HFFc6 (cell line): ENCODE data around the gene CPED1. TPM values are rescaled to one million over a fixed set of nuclear protein-coding genes. Genes with fewer than 3 reads are reported as not detected.

ENCODE experiments used
- DNase-seq: peaks from one replicate; pipeline ENCODE4 v3.0.0-alpha.2; 2018
- H3K27ac Mint-ChIP-seq: 2 replicates; pipeline ENCODE4 v1.8.0; 2020; ENCODE audit warnings: mild to moderate bottlenecking, mixed read lengths
- H3K27me3 Mint-ChIP-seq: 2 replicates; pipeline ENCODE4 v1.8.0; 2021; ENCODE audit warnings: mild to moderate bottlenecking, moderate library complexity, mixed read lengths; ENCODE audit not compliant: insufficient read depth
- H3K36me3 Mint-ChIP-seq: 2 replicates; pipeline ENCODE4 v1.8.0; 2021; ENCODE audit warnings: low read depth, mixed read lengths
- H3K4me1 Mint-ChIP-seq: 2 replicates; pipeline ENCODE4 v1.8.0; 2020; ENCODE audit warnings: low read depth, mixed read lengths
- H3K4me3 Mint-ChIP-seq: 2 replicates; pipeline ENCODE4 v1.8.0; 2020; ENCODE audit warnings: mild to moderate bottlenecking, moderate library complexity, mixed read lengths
- H3K9me3 Mint-ChIP-seq: 2 replicates; pipeline ENCODE4 v1.8.0; 2020; ENCODE audit warnings: mild to moderate bottlenecking, mixed read lengths
- CTCF ChIP-seq: fragments of 200-600 bp; sonication (generic); IDR thresholded peaks from 2 replicates; pipeline ENCODE4 v1.5.0; 2021; ENCODE audit warnings: antibody characterized with exemption, mild to moderate bottlenecking
- total RNA-seq, 6 experiments: library from RNA; stranded (reverse); fragmentation: NEBNext Ultra II Directional; extraction: Animal tissue kit (Norgen Biotek cat#: 25700); gene quantifications; 2 replicates in 1 of 6; 3 replicates in 5 of 6; pipeline ENCODE4 v1.2.3, GENCODE V29; 2021

The CPED1 gene
- total RNA-seq, 6 experiments from 2014 or later: 85.0 to 112 (median 95.9) TPM

DNA sequence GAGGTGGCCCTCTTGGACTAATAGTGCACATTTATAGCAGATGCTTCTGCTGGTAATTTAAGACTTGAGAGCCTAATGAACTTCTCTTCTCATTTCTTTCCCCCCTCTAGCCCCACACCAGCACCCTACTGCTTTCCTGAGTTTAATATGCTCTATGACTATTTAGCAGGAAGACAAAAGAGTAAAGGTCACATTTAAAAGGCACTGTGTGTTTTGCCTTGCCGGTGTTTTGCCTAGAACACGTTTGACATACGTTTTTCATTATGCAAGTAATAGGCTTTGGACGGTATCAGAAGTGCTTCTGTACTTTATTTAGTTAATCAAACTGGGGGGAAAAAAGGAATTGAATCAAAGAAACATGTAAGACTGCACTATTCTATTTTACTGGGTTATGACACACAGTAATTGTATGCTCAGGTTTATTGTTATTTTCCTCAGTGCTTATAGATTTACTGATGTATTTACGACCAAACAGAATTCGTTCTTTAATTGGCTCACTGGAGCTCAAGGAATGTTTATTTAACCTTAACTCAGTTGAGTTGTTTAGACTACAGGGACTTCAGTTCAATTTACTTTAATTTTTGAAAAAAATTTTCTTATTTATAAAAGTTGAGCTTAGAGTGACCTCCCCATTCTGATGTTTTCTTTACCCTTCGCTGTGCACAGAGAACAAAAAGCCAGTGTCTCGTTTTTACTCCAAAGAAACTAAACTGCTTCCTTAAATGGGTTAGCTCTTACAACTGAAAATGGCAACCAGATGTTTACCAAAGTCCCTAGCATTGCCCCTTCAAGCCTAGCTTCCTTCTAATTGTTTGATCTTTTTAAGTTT is 35.4 kb downstream of the CPED1 start:
- Mint-ChIP-seq H3K9me3 (no peaks in the 10 kb centered on the region), H3K4me3 (peak overlapping the region; percentile 72), H3K27me3 (no peaks in the 10 kb centered on the region), H3K36me3 (peaks cover 33% of the 10 kb centered on the region), H3K4me1 (peaks cover 96% of the 10 kb centered on the region), H3K27ac (peak overlapping the region; percentile 89)
- DNase-seq: no peak
- TF ChIP-seq CTCF: no peak

- no peaks in the 10 kb centered on the region for H3K9me3 Mint-ChIP-seq
- H3K27ac Mint-ChIP-seq: peak overlapping the region; percentile 89
- peaks cover 89% of the 10 kb centered on the region for H3K4me1 Mint-ChIP-seq
- no peaks in the 10 kb centered on the region for H3K27me3 Mint-ChIP-seq
- no peak for TF ChIP-seq CTCF
- peak overlapping the region; percentile 72 for H3K4me3 Mint-ChIP-seq
- H3K36me3 Mint-ChIP-seq: peaks cover 28% of the 10 kb centered on the region
- no peak for DNase-seq
Measured at GRCh38 chr7:121024611-121025010, 36.1 kb downstream of the CPED1 start.

DNA sequence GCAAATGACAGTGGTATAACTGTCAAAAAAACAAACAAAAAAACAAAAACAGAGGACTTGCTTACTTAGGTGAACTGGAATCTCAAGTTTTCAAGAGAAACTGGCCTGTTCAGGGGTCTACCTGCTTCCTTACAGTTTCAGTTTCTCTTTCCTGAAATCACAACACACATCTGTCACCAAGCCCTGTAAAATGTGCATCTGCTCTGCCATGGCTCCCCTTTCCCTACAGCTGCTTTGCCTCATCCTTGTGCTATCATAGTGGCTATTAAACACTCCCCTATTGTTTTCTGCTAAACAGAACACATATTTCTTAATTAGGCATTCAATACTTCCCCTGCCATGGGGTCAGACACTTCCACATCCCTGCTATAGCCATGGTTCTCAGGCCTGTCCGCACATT is 37.6 kb downstream of the CPED1 start:
- Mint-ChIP-seq H3K4me1 (peaks cover 73% of the 10 kb centered on the region), H3K4me3 (no peak overlapping the region), H3K27ac (no peak overlapping the region; the same call in 1 of the 2 replicates), H3K27me3 (no peaks in the 10 kb centered on the region), H3K36me3 (peaks cover 28% of the 10 kb centered on the region), H3K9me3 (no peaks in the 10 kb centered on the region)
- TF ChIP-seq CTCF: no peak
- DNase-seq: no peak

DNA sequence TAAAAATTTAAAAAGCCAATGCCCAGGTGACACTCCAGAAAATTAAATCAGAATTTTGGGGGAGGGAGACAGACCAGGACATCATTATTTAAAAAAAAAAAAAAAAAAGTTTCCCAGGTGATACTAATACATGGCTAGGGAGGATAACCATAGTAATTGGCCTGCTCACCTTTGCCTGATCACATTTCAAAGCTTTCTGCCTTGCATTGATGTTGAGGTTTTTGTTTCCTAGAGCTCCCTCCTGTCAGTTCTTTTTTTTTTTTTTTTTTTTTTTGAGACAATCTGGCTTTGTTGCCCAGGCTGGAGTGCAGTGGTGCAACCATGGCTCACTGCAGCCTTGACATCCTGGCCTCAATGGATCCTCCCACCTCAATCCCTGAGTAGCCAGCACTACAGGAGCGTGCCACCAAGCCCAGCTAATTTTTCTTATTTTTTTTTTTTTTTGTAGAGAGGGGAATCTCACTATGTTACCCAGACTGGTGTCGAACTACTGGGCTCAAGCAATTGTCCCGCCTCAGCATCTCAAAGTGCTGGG is 38.1 kb downstream of the CPED1 start:
- Mint-ChIP-seq H3K4me3 (no peak overlapping the region), H3K9me3 (no peaks in the 10 kb centered on the region), H3K36me3 (peaks cover 28% of the 10 kb centered on the region), H3K27ac (no peak overlapping the region), H3K4me1 (peaks cover 68% of the 10 kb centered on the region), H3K27me3 (no peaks in the 10 kb centered on the region)
- no peak for DNase-seq
- TF ChIP-seq CTCF: no peak

DNA sequence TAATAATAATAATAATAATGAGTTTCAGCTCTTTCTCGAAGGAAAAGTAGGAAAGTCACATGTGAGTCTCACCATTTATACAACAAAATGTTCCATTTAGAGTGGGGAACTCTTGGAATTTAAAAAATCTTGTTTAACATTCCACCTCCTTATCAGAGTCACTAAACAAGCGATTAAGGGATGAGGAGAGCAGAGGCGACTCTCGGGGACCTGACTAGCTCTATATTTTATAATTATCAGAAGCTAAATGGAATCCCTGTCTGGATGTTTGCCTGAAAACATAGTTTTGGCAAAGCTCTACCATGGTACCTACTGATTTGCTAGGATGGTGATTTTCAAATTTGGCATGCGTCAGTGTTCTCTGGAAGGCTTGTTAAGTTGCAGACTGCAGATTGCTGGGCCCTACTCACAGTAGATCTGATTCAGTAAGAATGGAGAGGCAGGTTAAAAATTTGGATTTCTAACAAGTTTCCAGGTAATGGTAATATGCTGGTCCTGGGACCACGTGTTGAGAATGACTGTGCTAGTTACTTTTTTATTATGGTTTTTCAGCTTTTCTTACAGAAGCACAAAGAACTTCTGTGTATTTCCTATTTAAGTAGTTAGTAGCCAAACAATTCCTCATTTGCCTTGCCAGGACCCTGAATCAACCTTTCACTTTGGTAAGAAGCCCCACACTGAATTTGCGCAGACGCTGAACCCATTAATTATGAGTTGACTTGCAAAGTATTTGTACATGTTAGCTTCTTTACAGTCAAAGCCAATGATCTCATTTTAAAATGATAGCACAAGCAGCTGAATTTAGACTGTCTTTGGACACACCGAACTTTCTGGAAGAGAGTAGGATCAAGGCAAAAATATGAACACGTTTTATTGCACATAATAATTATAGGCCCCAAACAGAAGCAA is 39.5 kb downstream of the CPED1 start:
- no peak for TF ChIP-seq CTCF
- Mint-ChIP-seq H3K36me3 (peaks cover 18% of the 10 kb centered on the region), H3K4me1 (peaks cover 65% of the 10 kb centered on the region), H3K27ac (peak overlapping the region; percentile 58), H3K9me3 (no peaks in the 10 kb centered on the region), H3K27me3 (no peaks in the 10 kb centered on the region), H3K4me3 (no peak overlapping the region; the same call in 1 of the 2 replicates)
- DNase-seq: no peak
